HG03060 (cell line): Measurements from ENCODE around the gene KRTAP21-3.

Experiments
- ATAC-seq: cut with Tn5 transposase; IDR thresholded peaks from one replicate; pipeline ENCODE4 v1.9.1; 2021; ENCODE audit warnings: low read depth, moderate number of reproducible peaks; ENCODE audit not compliant: unreplicated experiment

Gene KRTAP21-3

GRCh38 chr21:30668776-30669175, 49.8 kb downstream of the KRTAP21-3 start:
- ATAC-seq: no peak
